ENCODE data around the gene DOCK2.
"Not testable (repeated sequence)": the region's sequence is repeated elsewhere in the genome, so short reads cannot be mapped to it uniquely, and the experiment has no call there.

The DOCK2 gene

GRCh38 chr5:169832845-169833244, 195.8 kb downstream of the DOCK2 start:
- no peak for DNase-seq

GRCh38 chr5:169833681-169834292, 196.7 kb downstream of the DOCK2 start:
- DNase-seq: not testable (repeated sequence)

- not testable (repeated sequence) for DNase-seq
Observed at GRCh38 chr5:169834540-169834939, 197.5 kb downstream of the DOCK2 start.

GRCh38 chr5:169836835-169837536, 199.9 kb downstream of the DOCK2 start:
- no peak for DNase-seq

- peak; percentile 65 for DNase-seq
Observed at GRCh38 chr5:169837686-169838085, 200.6 kb downstream of the DOCK2 start.

GRCh38 chr5:169838688-169839087, 201.6 kb downstream of the DOCK2 start:
- no peak for DNase-seq

GRCh38 chr5:169840405-169840804, 203.3 kb downstream of the DOCK2 start:
- DNase-seq: no peak

- no peak for DNase-seq
Observed at GRCh38 chr5:169842699-169843098, 205.6 kb downstream of the DOCK2 start.

GRCh38 chr5:169847519-169847918, 210.4 kb downstream of the DOCK2 start:
- no peak for DNase-seq

- DNase-seq: no peak
Observed at GRCh38 chr5:169848271-169848670, 211.2 kb downstream of the DOCK2 start.

GRCh38 chr5:169848792-169849191, 211.7 kb downstream of the DOCK2 start:
- DNase-seq: no peak

- no peak for DNase-seq
Observed at GRCh38 chr5:169850409-169850808, 213.3 kb downstream of the DOCK2 start.

- no peak for DNase-seq
Observed at GRCh38 chr5:169851321-169851850, 214.3 kb downstream of the DOCK2 start.

- peak; percentile 15 for DNase-seq
Observed at GRCh38 chr5:169856571-169856970, 219.5 kb downstream of the DOCK2 start.

GRCh38 chr5:169860585-169860984, 223.5 kb downstream of the DOCK2 start:
- DNase-seq: peak; percentile 9

- no peak for DNase-seq
Observed at GRCh38 chr5:169861433-169861832, 224.4 kb downstream of the DOCK2 start.

- DNase-seq: peak; percentile 41
Observed at GRCh38 chr5:169861934-169862333, 224.9 kb downstream of the DOCK2 start.

- peak; percentile 60 for DNase-seq
Observed at GRCh38 chr5:169862391-169862811, 225.3 kb downstream of the DOCK2 start.

- no peak for DNase-seq
Observed at GRCh38 chr5:169864483-169864882, 227.4 kb downstream of the DOCK2 start.

- no peak for DNase-seq
Observed at GRCh38 chr5:169867347-169867746, 230.3 kb downstream of the DOCK2 start.

- peak; percentile 73 for DNase-seq
Observed at GRCh38 chr5:169869066-169869465, 232.0 kb downstream of the DOCK2 start.

- peak; percentile 6 for DNase-seq
Observed at GRCh38 chr5:169870211-169870610, 233.1 kb downstream of the DOCK2 start.

- DNase-seq: no peak
Observed at GRCh38 chr5:169871826-169872490, 234.9 kb downstream of the DOCK2 start.

GRCh38 chr5:169873642-169874041, 236.6 kb downstream of the DOCK2 start:
- DNase-seq: peak; percentile 57

Measured in eye (tissue), 1 donor.